Muscle layer of colon (tissue), 2 donors: ENCODE data around the gene MOV10L1.

Source experiments
- H3K27ac ChIP-seq: one replicate; pipeline ENCODE4 v1.7.0; 2013; ENCODE audit warnings: low read depth, mild to moderate bottlenecking, low read length, moderate library complexity
- H3K27me3 ChIP-seq, 2 donors: one replicate each; pipeline ENCODE4 v1.7.0; 2013; ENCODE audit warnings: low read length in 2 of 2, mild to moderate bottlenecking in 2 of 2; ENCODE audit not compliant: insufficient read depth in 2 of 2, control insufficient read depth in 1 of 2
- H3K36me3 ChIP-seq: one replicate; pipeline ENCODE4 v1.7.0; 2013; ENCODE audit warnings: mild to moderate bottlenecking, low read length; ENCODE audit not compliant: insufficient read depth
- H3K4me1 ChIP-seq: one replicate; pipeline ENCODE4 v1.7.0; 2013; ENCODE audit warnings: mild to moderate bottlenecking, low read length; ENCODE audit not compliant: insufficient read depth
- H3K4me3 ChIP-seq, 2 donors: one replicate each; pipeline ENCODE4 v1.7.0; 2013; ENCODE audit warnings: low read length in 2 of 2, low read depth in 1 of 2, mild to moderate bottlenecking in 1 of 2, moderate library complexity in 1 of 2
- H3K9ac ChIP-seq: one replicate; pipeline ENCODE4 v1.7.0; 2013; ENCODE audit warnings: low read length
- H3K9me3 ChIP-seq: one replicate; pipeline ENCODE4 v1.7.0; 2013; ENCODE audit warnings: mild to moderate bottlenecking, low read length
- donor health status: abdominal sarcoma.
- donor health status: Adenocarcinoma of cecum.

Gene MOV10L1

GRCh38 chr22:50089682-50090411 is at the start of gene MOV10L1:
Gene MOV10L1 (plus strand): TSS chr22:50090006. CDS start chr22:50090089, 83 bp downstream.
- Histone ChIP-seq H3K9me3 (no peaks in the 10 kb centered on the region), H3K4me3 (no peak within 1 kb of the TSS), H3K36me3 (no peaks in the 10 kb centered on the region), H3K4me1 (no peaks in the 10 kb centered on the region), H3K27me3 (peaks cover 11 to 16% of the 10 kb centered on the region in 2 donors), H3K9ac (no peak within 1 kb of the TSS), H3K27ac (no peak within 1 kb of the TSS)

- Histone ChIP-seq H3K4me1 (no peaks in the 10 kb centered on the region), H3K9me3 (no peaks in the 10 kb centered on the region), H3K27ac (no peak overlapping the region), H3K4me3 (no peak overlapping the region), H3K9ac (no peak overlapping the region), H3K36me3 (no peaks in the 10 kb centered on the region), H3K27me3 (no peaks in the 10 kb centered on the region)
Observed at GRCh38 chr22:50040717-50041116, 49.1 kb upstream of the MOV10L1 start.

- Histone ChIP-seq H3K36me3 (no peaks in the 10 kb centered on the region), H3K9me3 (no peaks in the 10 kb centered on the region), H3K9ac (no peak overlapping the region), H3K27me3 (no peaks in the 10 kb centered on the region), H3K27ac (no peak overlapping the region), H3K4me3 (no peak overlapping the region), H3K4me1 (no peaks in the 10 kb centered on the region)
Observed at GRCh38 chr22:50041361-50042065, 48.3 kb upstream of the MOV10L1 start.

- Histone ChIP-seq H3K4me3 (no peak overlapping the region), H3K27ac (no peak overlapping the region), H3K9ac (no peak overlapping the region), H3K9me3 (no peaks in the 10 kb centered on the region), H3K4me1 (no peaks in the 10 kb centered on the region), H3K27me3 (no peaks in the 10 kb centered on the region), H3K36me3 (no peaks in the 10 kb centered on the region)
Observed at GRCh38 chr22:50044485-50045118, 45.2 kb upstream of the MOV10L1 start.

- H3K27me3 ChIP-seq = no peaks in the 10 kb centered on the region
- H3K4me3 ChIP-seq = no peak overlapping the region
- no peaks in the 10 kb centered on the region for H3K4me1 ChIP-seq
Observed at GRCh38 chr22:50045211-50046018, 44.4 kb upstream of the MOV10L1 start.

GRCh38 chr22:50046019-50046415 is 43.8 kb upstream of the MOV10L1 start:
- H3K27ac ChIP-seq = no peak overlapping the region
- H3K9me3 ChIP-seq = no peaks in the 10 kb centered on the region
- H3K36me3 ChIP-seq = no peaks in the 10 kb centered on the region
- H3K4me3 ChIP-seq = no peak overlapping the region
- no peaks in the 10 kb centered on the region for H3K27me3 ChIP-seq
- no peak overlapping the region for H3K9ac ChIP-seq
- no peaks in the 10 kb centered on the region for H3K4me1 ChIP-seq

More at GRCh38 chr22:50045211-50046018, 44.4 kb upstream of the MOV10L1 start:
- Histone ChIP-seq H3K9ac (no peak overlapping the region), H3K9me3 (no peaks in the 10 kb centered on the region), H3K36me3 (no peaks in the 10 kb centered on the region), H3K27ac (no peak overlapping the region)

GRCh38 chr22:50046481-50047245 is 43.1 kb upstream of the MOV10L1 start:
- Histone ChIP-seq H3K27me3 (no peaks in the 10 kb centered on the region), H3K9ac (no peak overlapping the region), H3K27ac (no peak overlapping the region), H3K36me3 (no peaks in the 10 kb centered on the region), H3K4me1 (no peaks in the 10 kb centered on the region), H3K4me3 (no peak overlapping the region), H3K9me3 (no peaks in the 10 kb centered on the region)

DNA sequence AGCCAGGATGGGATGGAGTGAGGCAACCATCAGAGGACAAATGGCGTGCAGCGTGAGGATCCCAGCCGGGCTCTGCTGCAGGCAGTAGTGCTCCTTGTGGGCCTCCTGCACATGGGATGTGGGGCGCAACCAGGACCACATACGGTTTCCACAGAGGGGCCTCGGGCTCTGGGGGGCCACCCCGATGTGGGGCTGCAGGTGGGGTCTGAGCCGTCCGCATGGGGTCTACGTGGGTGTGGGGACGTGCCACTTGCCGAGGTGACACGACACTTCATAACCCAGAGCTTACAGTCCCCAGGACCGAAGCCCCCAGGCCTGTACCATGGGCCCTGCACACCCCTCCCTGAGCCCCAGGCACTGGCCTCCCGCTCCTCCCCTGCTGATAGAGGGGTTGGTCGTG is 42.5 kb upstream of the MOV10L1 start:
- Histone ChIP-seq H3K36me3 (no peaks in the 10 kb centered on the region), H3K4me3 (no peak overlapping the region), H3K4me1 (no peaks in the 10 kb centered on the region), H3K9ac (no peak overlapping the region), H3K9me3 (no peaks in the 10 kb centered on the region), H3K27ac (no peak overlapping the region), H3K27me3 (no peaks in the 10 kb centered on the region)

- H3K9me3 ChIP-seq = no peaks in the 10 kb centered on the region
- H3K36me3 ChIP-seq = no peaks in the 10 kb centered on the region
- no peaks in the 10 kb centered on the region for H3K4me1 ChIP-seq
- H3K27me3 ChIP-seq = no peaks in the 10 kb centered on the region
- no peak overlapping the region for H3K9ac ChIP-seq
- H3K27ac ChIP-seq = no peak overlapping the region
- H3K4me3 ChIP-seq = no peak overlapping the region
Observed at GRCh38 chr22:50048061-50048765, 41.6 kb upstream of the MOV10L1 start.

DNA sequence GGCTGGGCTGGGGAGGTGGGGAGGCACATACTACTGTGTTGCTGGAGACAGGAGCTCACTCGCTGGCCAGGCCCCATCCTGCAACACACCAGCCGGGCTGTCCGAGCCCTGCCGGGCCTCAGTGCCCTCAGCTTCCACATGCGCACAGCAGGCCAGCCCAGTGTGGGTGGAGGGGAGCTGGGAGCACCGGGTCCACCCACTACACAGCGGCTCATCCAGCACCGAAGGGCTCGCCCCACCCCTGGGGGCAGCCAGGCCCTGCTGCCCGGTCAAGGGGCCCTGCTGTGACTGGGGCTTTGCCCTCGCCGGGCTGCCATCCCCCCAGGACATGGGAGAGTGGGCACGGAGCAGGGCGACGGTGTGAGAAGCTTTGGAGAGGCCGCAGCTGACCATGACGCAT is 41.0 kb upstream of the MOV10L1 start:
- Histone ChIP-seq H3K27me3 (no peaks in the 10 kb centered on the region), H3K27ac (no peak overlapping the region), H3K4me1 (no peaks in the 10 kb centered on the region), H3K9ac (no peak overlapping the region), H3K9me3 (peaks cover 2% of the 10 kb centered on the region), H3K4me3 (no peak overlapping the region), H3K36me3 (no peaks in the 10 kb centered on the region)
